Measurements from ENCODE around the gene PRAME.
"Not testable (repeated sequence)": the region's sequence is repeated elsewhere in the genome, so short reads cannot be mapped to it uniquely, and the experiment has no call there.

Gene PRAME

GRCh38 chr22:22526125-22526912 is 32.7 kb downstream of the PRAME start:
- H3K36me3 ChIP-seq (ENCODE audit: control insufficient read depth, insufficient read depth, low read length), result no peaks in the 10 kb centered on the region
- H3K9me3 ChIP-seq (ENCODE audit: control insufficient read depth, low read length), result no peaks in the 10 kb centered on the region
- no peaks in the 10 kb centered on the region for H3K27me3 ChIP-seq (ENCODE audit: control insufficient read depth, insufficient read depth, low read length)
- no peaks in the 10 kb centered on the region for H3K4me1 ChIP-seq (ENCODE audit: control insufficient read depth, insufficient read depth, low read length)
- H3K4me3 ChIP-seq (ENCODE audit: low read length), result no peak overlapping the region
- no peak overlapping the region for H3K9ac ChIP-seq (ENCODE audit: low read length)

GRCh38 chr22:22523494-22523893 is 35.6 kb downstream of the PRAME start:
- Histone ChIP-seq H3K9me3 (ENCODE audit: control insufficient read depth, low read length) (no peaks in the 10 kb centered on the region), H3K36me3 (ENCODE audit: control insufficient read depth, insufficient read depth, low read length) (no peaks in the 10 kb centered on the region), H3K4me1 (ENCODE audit: control insufficient read depth, insufficient read depth, low read length) (peaks cover 4% of the 10 kb centered on the region), H3K27me3 (ENCODE audit: control insufficient read depth, insufficient read depth, low read length) (no peaks in the 10 kb centered on the region), H3K4me3 (ENCODE audit: low read length) (no peak overlapping the region), H3K9ac (ENCODE audit: low read length) (no peak overlapping the region)

- H3K4me1 ChIP-seq (ENCODE audit: control insufficient read depth, insufficient read depth, low read length), result peaks cover 4% of the 10 kb centered on the region
- H3K4me3 ChIP-seq (ENCODE audit: low read length), result no peak overlapping the region
- H3K9me3 ChIP-seq (ENCODE audit: control insufficient read depth, low read length), result no peaks in the 10 kb centered on the region
- H3K9ac ChIP-seq (ENCODE audit: low read length), result no peak overlapping the region
- H3K36me3 ChIP-seq (ENCODE audit: control insufficient read depth, insufficient read depth, low read length), result no peaks in the 10 kb centered on the region
- H3K27me3 ChIP-seq (ENCODE audit: control insufficient read depth, insufficient read depth, low read length), result no peaks in the 10 kb centered on the region
These were observed 37.4 kb downstream of the PRAME start for GRCh38 chr22:22521631-22522030.

- H3K4me3 ChIP-seq (ENCODE audit: low read length), result no peak overlapping the region
- no peak overlapping the region for H3K9ac ChIP-seq (ENCODE audit: low read length)
- H3K9me3 ChIP-seq (ENCODE audit: control insufficient read depth, low read length), result no peaks in the 10 kb centered on the region
- H3K36me3 ChIP-seq (ENCODE audit: control insufficient read depth, insufficient read depth, low read length), result no peaks in the 10 kb centered on the region
- peaks cover 4% of the 10 kb centered on the region for H3K4me1 ChIP-seq (ENCODE audit: control insufficient read depth, insufficient read depth, low read length)
- no peaks in the 10 kb centered on the region for H3K27me3 ChIP-seq (ENCODE audit: control insufficient read depth, insufficient read depth, low read length)
These were observed 38.1 kb downstream of the PRAME start for GRCh38 chr22:22520667-22521602.

- H3K4me3 ChIP-seq (ENCODE audit: low read length), result no peak within 1 kb of the TSS
- H3K9ac ChIP-seq (ENCODE audit: low read length), result no peak within 1 kb of the TSS
These were observed 38.9 kb downstream of the PRAME start, which contains the start of gene ZNF280A for GRCh38 chr22:22520020-22520656. Gene ZNF280A, minus strand, starts transcription at chr22:22520270. Its CDS starts 4,640 bp downstream, at chr22:22515630.

GRCh38 chr22:22519591-22519990 is 39.5 kb downstream of the PRAME start:
- H3K9me3 ChIP-seq (ENCODE audit: control insufficient read depth, low read length), result no peaks in the 10 kb centered on the region
- H3K9ac ChIP-seq (ENCODE audit: low read length), result no peak overlapping the region
- H3K27me3 ChIP-seq (ENCODE audit: control insufficient read depth, insufficient read depth, low read length), result no peaks in the 10 kb centered on the region

More at GRCh38 chr22:22520020-22520656, 38.9 kb downstream of the PRAME start, which contains the start of gene ZNF280A:
- Histone ChIP-seq H3K9me3 (ENCODE audit: control insufficient read depth, low read length) (no peaks in the 10 kb centered on the region), H3K36me3 (ENCODE audit: control insufficient read depth, insufficient read depth, low read length) (no peaks in the 10 kb centered on the region), H3K27me3 (ENCODE audit: control insufficient read depth, insufficient read depth, low read length) (no peaks in the 10 kb centered on the region), H3K4me1 (ENCODE audit: control insufficient read depth, insufficient read depth, low read length) (peaks cover 4% of the 10 kb centered on the region)

GRCh38 chr22:22516992-22517391 is 42.1 kb downstream of the PRAME start:
- Histone ChIP-seq H3K36me3 (ENCODE audit: control insufficient read depth, insufficient read depth, low read length) (no peaks in the 10 kb centered on the region), H3K9ac (ENCODE audit: low read length) (no peak overlapping the region), H3K4me3 (ENCODE audit: low read length) (no peak overlapping the region), H3K27me3 (ENCODE audit: control insufficient read depth, insufficient read depth, low read length) (no peaks in the 10 kb centered on the region), H3K4me1 (ENCODE audit: control insufficient read depth, insufficient read depth, low read length) (peaks cover 4% of the 10 kb centered on the region), H3K9me3 (ENCODE audit: control insufficient read depth, low read length) (no peaks in the 10 kb centered on the region)

More at GRCh38 chr22:22519591-22519990, 39.5 kb downstream of the PRAME start:
- peaks cover 4% of the 10 kb centered on the region for H3K4me1 ChIP-seq (ENCODE audit: control insufficient read depth, insufficient read depth, low read length)
- H3K36me3 ChIP-seq (ENCODE audit: control insufficient read depth, insufficient read depth, low read length), result no peaks in the 10 kb centered on the region
- no peak overlapping the region for H3K4me3 ChIP-seq (ENCODE audit: low read length)

GRCh38 chr22:22515890-22516289 is 43.2 kb downstream of the PRAME start:
- Histone ChIP-seq H3K4me1 (ENCODE audit: control insufficient read depth, insufficient read depth, low read length) (peaks cover 4% of the 10 kb centered on the region), H3K27me3 (ENCODE audit: control insufficient read depth, insufficient read depth, low read length) (no peaks in the 10 kb centered on the region), H3K9ac (ENCODE audit: low read length) (no peak overlapping the region), H3K36me3 (ENCODE audit: control insufficient read depth, insufficient read depth, low read length) (no peaks in the 10 kb centered on the region), H3K9me3 (ENCODE audit: control insufficient read depth, low read length) (no peaks in the 10 kb centered on the region), H3K4me3 (ENCODE audit: low read length) (no peak overlapping the region)

GRCh38 chr22:22514431-22514830 is 44.6 kb downstream of the PRAME start:
- not testable (repeated sequence) for H3K36me3 ChIP-seq (ENCODE audit: control insufficient read depth, insufficient read depth, low read length); H3K4me3 ChIP-seq (ENCODE audit: low read length); H3K27me3 ChIP-seq (ENCODE audit: control insufficient read depth, insufficient read depth, low read length)

GRCh38 chr22:22513619-22514018 is 45.4 kb downstream of the PRAME start:
- Histone ChIP-seq H3K9me3 (ENCODE audit: control insufficient read depth, low read length) (no peaks in the 10 kb centered on the region), H3K4me1 (ENCODE audit: control insufficient read depth, insufficient read depth, low read length) (no peaks in the 10 kb centered on the region), H3K27me3 (ENCODE audit: control insufficient read depth, insufficient read depth, low read length) (no peaks in the 10 kb centered on the region), H3K9ac (ENCODE audit: low read length) (no peak overlapping the region), H3K4me3 (ENCODE audit: low read length) (no peak overlapping the region), H3K36me3 (ENCODE audit: control insufficient read depth, insufficient read depth, low read length) (no peaks in the 10 kb centered on the region)

More at GRCh38 chr22:22514431-22514830, 44.6 kb downstream of the PRAME start:
- H3K9ac ChIP-seq (ENCODE audit: low read length); H3K4me1 ChIP-seq (ENCODE audit: control insufficient read depth, insufficient read depth, low read length); H3K9me3 ChIP-seq (ENCODE audit: control insufficient read depth, low read length): not testable (repeated sequence)

GRCh38 chr22:22512951-22513350 is 46.1 kb downstream of the PRAME start:
- no peaks in the 10 kb centered on the region for H3K36me3 ChIP-seq (ENCODE audit: control insufficient read depth, insufficient read depth, low read length)
- H3K9me3 ChIP-seq (ENCODE audit: control insufficient read depth, low read length), result no peaks in the 10 kb centered on the region
- no peak overlapping the region for H3K4me3 ChIP-seq (ENCODE audit: low read length)
- no peaks in the 10 kb centered on the region for H3K4me1 ChIP-seq (ENCODE audit: control insufficient read depth, insufficient read depth, low read length)
- no peak overlapping the region for H3K9ac ChIP-seq (ENCODE audit: low read length)
- H3K27me3 ChIP-seq (ENCODE audit: control insufficient read depth, insufficient read depth, low read length), result no peaks in the 10 kb centered on the region

Data from mucosa of stomach (tissue), 1 donor.